ENCODE data around the gene MAPRE2. TPM values are rescaled to one million over a fixed set of nuclear protein-coding genes. Genes with fewer than 3 reads are reported as not detected.
A peak's percentile ranks its signal among the peaks of the same experiment; 100 is the strongest.

The MAPRE2 gene
- total and polyA plus RNA-seq, 4 donors: 12.5 to 57.8 (median 19.8) TPM

DNA sequence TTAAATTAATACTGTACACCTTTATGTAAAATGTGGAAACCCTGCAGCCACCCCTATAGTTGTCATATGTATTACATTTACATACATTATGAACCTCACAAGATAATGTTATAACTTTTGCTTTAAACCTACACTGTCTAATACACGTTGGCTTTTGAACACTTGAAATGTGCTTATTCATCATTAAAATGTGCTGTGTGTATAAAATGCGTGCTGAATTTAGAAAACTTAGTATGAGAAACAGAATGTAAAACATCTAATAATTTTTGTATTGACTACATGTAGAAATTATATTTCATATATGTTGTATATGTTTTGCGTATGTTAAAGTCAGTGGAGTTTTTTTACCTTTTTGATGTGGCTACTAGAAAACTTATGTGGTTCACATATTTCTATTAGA, 68.8 kb downstream of the MAPRE2 start:
- no peak for ATAC-seq (ENCODE audit: insufficient read depth, low FRiP score)
- H3K27ac ChIP-seq (ENCODE audit: low read depth in 1 of 2, low read length in 1 of 2): no peak overlapping the region
- DNase-seq: no peak
- no peaks in the 10 kb centered on the region for H3K27me3 ChIP-seq (ENCODE audit: control insufficient read depth in 3 of 3, insufficient read depth in 3 of 3, low read length in 2 of 3)
- TF ChIP-seq, protein P1, sequence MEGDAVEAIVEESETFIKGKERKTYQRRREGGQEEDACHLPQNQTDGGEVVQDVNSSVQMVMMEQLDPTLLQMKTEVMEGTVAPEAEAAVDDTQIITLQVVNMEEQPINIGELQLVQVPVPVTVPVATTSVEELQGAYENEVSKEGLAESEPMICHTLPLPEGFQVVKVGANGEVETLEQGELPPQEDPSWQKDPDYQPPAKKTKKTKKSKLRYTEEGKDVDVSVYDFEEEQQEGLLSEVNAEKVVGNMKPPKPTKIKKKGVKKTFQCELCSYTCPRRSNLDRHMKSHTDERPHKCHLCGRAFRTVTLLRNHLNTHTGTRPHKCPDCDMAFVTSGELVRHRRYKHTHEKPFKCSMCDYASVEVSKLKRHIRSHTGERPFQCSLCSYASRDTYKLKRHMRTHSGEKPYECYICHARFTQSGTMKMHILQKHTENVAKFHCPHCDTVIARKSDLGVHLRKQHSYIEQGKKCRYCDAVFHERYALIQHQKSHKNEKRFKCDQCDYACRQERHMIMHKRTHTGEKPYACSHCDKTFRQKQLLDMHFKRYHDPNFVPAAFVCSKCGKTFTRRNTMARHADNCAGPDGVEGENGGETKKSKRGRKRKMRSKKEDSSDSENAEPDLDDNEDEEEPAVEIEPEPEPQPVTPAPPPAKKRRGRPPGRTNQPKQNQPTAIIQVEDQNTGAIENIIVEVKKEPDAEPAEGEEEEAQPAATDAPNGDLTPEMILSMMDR (IDR thresholded peaks at IDR 0.05; ENCODE audit: control extremely low read depth, extremely low read depth): no peak
- peaks cover 0 to 2% (median 0%) of the 10 kb centered on the region in 4 donors for H3K36me3 ChIP-seq (ENCODE audit: control insufficient read depth in 4 of 4, insufficient read depth in 4 of 4, low read length in 4 of 4)
- H3K4me1 ChIP-seq (ENCODE audit: control insufficient read depth in 5 of 5, insufficient read depth in 5 of 5, low read length in 5 of 5): peaks cover 0 to 17% (median 0%) of the 10 kb centered on the region in 5 donors
- WGBS, 2 donors: 83 to 87% methylated on average over 3 of the region's 3 CpGs
- no peak overlapping the region for H3K4me3 ChIP-seq
- H3K9ac ChIP-seq (ENCODE audit: insufficient read depth in 1 of 2, low read length in 2 of 2): no peak overlapping the region
- peaks cover 0 to 2% (median 0%) of the 10 kb centered on the region in 4 donors for H3K9me3 ChIP-seq (ENCODE audit: control insufficient read depth in 4 of 4, insufficient read depth in 3 of 4, low read length in 3 of 4)

DNA sequence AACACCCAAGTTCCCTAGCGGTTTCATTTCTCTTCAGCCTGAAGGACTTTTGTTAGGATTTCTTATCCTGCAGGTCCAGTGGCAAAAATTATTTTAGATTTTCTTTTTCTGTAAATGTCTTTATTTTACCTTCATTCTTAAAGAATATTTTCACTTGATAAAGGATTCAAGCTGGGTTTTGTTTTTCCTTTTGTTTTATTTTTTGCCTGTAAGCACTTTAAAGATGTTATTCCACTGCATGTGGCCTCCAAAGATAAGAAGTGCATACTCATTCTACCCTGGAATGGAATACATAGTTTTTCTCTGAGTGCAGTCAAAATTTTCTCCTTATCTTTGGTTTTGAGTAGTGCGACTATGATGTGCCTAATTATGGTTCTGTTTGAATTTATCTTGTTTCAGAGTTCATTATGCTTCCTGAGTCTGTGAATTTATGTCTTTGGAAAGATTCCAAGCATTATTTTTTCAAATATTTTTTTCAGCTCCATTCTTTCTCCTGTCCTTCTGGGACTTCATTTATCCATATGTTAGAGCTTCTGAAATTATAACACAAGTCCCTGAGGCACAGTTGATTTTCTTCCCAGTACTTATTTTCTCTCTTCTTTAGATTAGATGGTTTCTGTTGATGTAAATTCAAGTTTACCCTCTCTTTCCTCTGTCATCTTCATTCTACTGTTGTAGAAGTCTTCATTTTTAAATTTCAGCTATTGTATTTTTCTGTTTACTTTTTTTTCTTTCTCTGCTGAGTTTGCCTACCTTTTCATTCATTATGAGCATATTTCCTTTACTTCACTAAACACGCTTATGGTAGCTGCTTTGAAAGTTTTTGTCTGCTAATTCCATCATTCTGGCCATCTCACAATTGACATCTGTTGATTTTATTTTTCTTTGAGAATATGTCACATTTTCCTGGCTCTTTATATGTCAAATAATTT, 69.6 kb downstream of the MAPRE2 start:
- DNase-seq (no peak), ATAC-seq (ENCODE audit: insufficient read depth, low FRiP score) (no peak)
- TF ChIP-seq, protein P1 (IDR thresholded peaks at IDR 0.05; ENCODE audit: control extremely low read depth, extremely low read depth): no peak
- peak overlapping the region in 1 of 2 donors; percentile 33 for H3K27ac ChIP-seq (ENCODE audit: low read depth in 1 of 2, low read length in 1 of 2)
- H3K9ac ChIP-seq (ENCODE audit: insufficient read depth in 1 of 2, low read length in 2 of 2): no peak overlapping the region
- peaks cover 0 to 16% (median 0%) of the 10 kb centered on the region in 5 donors for H3K4me1 ChIP-seq (ENCODE audit: control insufficient read depth in 5 of 5, insufficient read depth in 5 of 5, low read length in 5 of 5)
- H3K27me3 ChIP-seq (ENCODE audit: control insufficient read depth in 3 of 3, insufficient read depth in 3 of 3, low read length in 2 of 3): no peaks in the 10 kb centered on the region
- peaks cover 0 to 2% (median 0%) of the 10 kb centered on the region in 4 donors for H3K36me3 ChIP-seq (ENCODE audit: control insufficient read depth in 4 of 4, insufficient read depth in 4 of 4, low read length in 4 of 4)
- 87 to 88% methylated on average over 3 of the region's 3 CpGs for WGBS, 2 donors
- peaks cover 0 to 2% (median 0%) of the 10 kb centered on the region in 4 donors for H3K9me3 ChIP-seq (ENCODE audit: control insufficient read depth in 4 of 4, insufficient read depth in 3 of 4, low read length in 3 of 4)
- H3K4me3 ChIP-seq: no peak overlapping the region

DNA sequence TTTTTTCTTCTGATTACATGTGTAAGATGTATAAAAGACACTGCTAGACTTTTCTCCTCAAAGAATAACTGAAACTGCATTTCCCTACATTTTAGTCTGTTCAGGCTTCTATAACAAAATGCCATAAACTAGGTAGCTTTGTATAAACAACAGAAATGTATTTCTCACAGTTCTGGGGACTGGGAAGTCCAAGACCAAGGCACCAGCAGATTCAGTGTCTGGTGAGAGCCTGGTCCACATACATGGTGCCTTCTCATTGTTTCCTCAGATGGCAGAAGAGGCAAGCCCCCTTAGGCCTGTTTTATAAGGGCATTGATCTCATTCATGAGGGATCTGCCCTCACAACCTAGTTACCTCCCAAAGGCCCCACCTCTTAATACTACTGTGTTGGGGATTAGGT, 71.5 kb downstream of the MAPRE2 start:
- Histone ChIP-seq H3K36me3 (ENCODE audit: control insufficient read depth in 4 of 4, insufficient read depth in 4 of 4, low read length in 4 of 4) (peaks cover 0 to 2% (median 0%) of the 10 kb centered on the region in 4 donors), H3K27me3 (ENCODE audit: control insufficient read depth in 3 of 3, insufficient read depth in 3 of 3, low read length in 2 of 3) (no peaks in the 10 kb centered on the region), H3K27ac (ENCODE audit: low read depth in 1 of 2, low read length in 1 of 2) (no peak overlapping the region), H3K4me3 (no peak overlapping the region), H3K4me1 (ENCODE audit: control insufficient read depth in 5 of 5, insufficient read depth in 5 of 5, low read length in 5 of 5) (peaks cover 0 to 14% (median 4%) of the 10 kb centered on the region in 5 donors), H3K9me3 (ENCODE audit: control insufficient read depth in 4 of 4, insufficient read depth in 3 of 4, low read length in 3 of 4) (peaks cover 0 to 2% (median 0%) of the 10 kb centered on the region in 4 donors), H3K9ac (ENCODE audit: insufficient read depth in 1 of 2, low read length in 2 of 2) (no peak overlapping the region)
- TF ChIP-seq, protein P1 (IDR thresholded peaks at IDR 0.05; ENCODE audit: control extremely low read depth, extremely low read depth): no peak
- no peak for ATAC-seq (ENCODE audit: insufficient read depth, low FRiP score)
- no peak for DNase-seq
